Lung microvascular endothelial cell (primary cell): Measurements from ENCODE around the gene POTEI. TPM values are rescaled to one million over a fixed set of nuclear protein-coding genes. Genes with fewer than 3 reads are reported as not detected.
"Not testable (repeated sequence)": the region's sequence is repeated elsewhere in the genome, so short reads cannot be mapped to it uniquely, and the experiment has no call there.

Experiments
- DNase-seq, 2 donors: peaks; one replicate each; pipeline versions ENCODE4 v3.0.0 to v3.0.0-alpha.2; 2010; ENCODE audit warnings: low read depth in 2 of 2
- total RNA-seq: library from RNA; depleted of rRNA; stranded (reverse); fragments of >200 nt; gene quantifications from 2 replicates; pipeline ENCODE4 v1.2.1, GENCODE V29; 2014

The POTEI gene
- total RNA-seq, 1 donor from 2014 or later, result 0.79 TPM

- not testable (repeated sequence) for DNase-seq
Observed at GRCh38 chr2:130455413-130455812, 53.7 kb downstream of the POTEI start.

- not testable (repeated sequence) for DNase-seq
Observed at GRCh38 chr2:130454712-130455083, 54.4 kb downstream of the POTEI start.

- not testable (repeated sequence) for DNase-seq
Observed at GRCh38 chr2:130453955-130454711, 55.0 kb downstream of the POTEI start.

- not testable (repeated sequence) for DNase-seq
Observed at GRCh38 chr2:130452897-130453296, 56.2 kb downstream of the POTEI start.

- not testable (repeated sequence) for DNase-seq
Observed at GRCh38 chr2:130451823-130452222, 57.3 kb downstream of the POTEI start.

- DNase-seq, result not testable (repeated sequence)
Observed at GRCh38 chr2:130451278-130451677, 57.9 kb downstream of the POTEI start.

- DNase-seq, result not testable (repeated sequence)
Observed at GRCh38 chr2:130450366-130450765, 58.8 kb downstream of the POTEI start.

GRCh38 chr2:130427631-130428030 lies 81.5 kb downstream of the POTEI start:
- DNase-seq, result peak; percentile 30 to 74

- DNase-seq, result not testable (repeated sequence)
Observed at GRCh38 chr2:130418845-130419244, 90.3 kb downstream of the POTEI start.

- not testable (repeated sequence) for DNase-seq
Observed at GRCh38 chr2:130416693-130417092, 92.4 kb downstream of the POTEI start.

Other genes with a start within 250 kb of the POTEI start
- 63.9 and 88.7 TPM in 2 replicates for gene IMP4, start 166.4 kb downstream of the POTEI start, total RNA-seq
- gene PTPN18, start 153.3 kb downstream of the POTEI start, total RNA-seq, result 18.7 and 36.3 TPM in 2 replicates
- gene CFC1B, start 11.9 kb upstream of the POTEI start, total RNA-seq, result not detected in 2 replicates
- not detected in 2 replicates for gene CFC1, start 90.2 kb upstream of the POTEI start, total RNA-seq
- 0.22 and 0.60 TPM in 2 replicates for gene POTEJ, start 102.1 kb upstream of the POTEI start, total RNA-seq
- not detected in 2 replicates for gene GPR148, start 219.7 kb upstream of the POTEI start, total RNA-seq
- gene AMER3, start 246.2 kb upstream of the POTEI start, total RNA-seq, result not detected in 2 replicates